ENCODE results near the gene ARHGAP40. TPM values are rescaled to one million over a fixed set of nuclear protein-coding genes. Genes with fewer than 3 reads are reported as not detected.

ARHGAP40 gene
- total and polyA plus RNA-seq, 2 of the 8 experiments (the other 6 are each of a cell fraction or from before 2014, with no cell fraction given), result 0.74 to 1.4 TPM

DNA sequence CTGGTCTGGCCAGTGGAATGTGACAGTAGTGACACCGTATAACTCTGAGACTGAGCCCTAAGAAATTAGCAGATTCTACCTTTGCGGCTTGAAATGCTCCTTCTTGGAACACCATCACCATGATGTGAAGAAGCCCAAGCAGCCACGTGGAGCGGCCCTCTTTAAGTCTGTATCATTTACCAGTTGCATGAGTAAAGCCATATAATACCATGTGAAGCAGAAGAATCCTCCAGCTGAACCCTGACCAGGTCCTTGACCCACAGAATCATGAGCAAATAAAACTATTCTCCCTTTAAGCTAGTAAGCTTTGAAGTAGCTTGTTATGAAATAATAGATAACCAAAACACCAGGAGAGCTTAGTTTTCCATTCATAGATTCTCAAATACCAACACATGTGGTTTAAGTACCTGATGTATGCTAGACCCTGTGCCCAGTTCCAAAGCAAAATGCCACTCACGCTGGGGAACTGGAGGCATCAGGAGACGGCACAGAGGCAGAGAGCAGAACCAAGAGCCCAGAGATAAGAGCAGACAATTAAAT is 65.9 kb downstream of the ARHGAP40 start:
- Histone ChIP-seq H2BK5ac (ENCODE audit: low read depth, low read length) (no peak overlapping the region), H3K79me2 (ENCODE audit: control insufficient read depth in 1 of 2, insufficient read depth in 2 of 2, low read length in 2 of 2) (no peaks in the 10 kb centered on the region), H4K91ac (replicated peaks; ENCODE audit: insufficient read length, low read length) (no peak overlapping the region), H2AFZ (ENCODE audit: low read length) (no peak overlapping the region), H3K36me3 (ENCODE audit: control insufficient read depth in 2 of 4, insufficient read depth in 4 of 4, low read length in 3 of 4) (no peaks in the 10 kb centered on the region), H3K79me1 (ENCODE audit: low read depth, low read length) (no peaks in the 10 kb centered on the region), H3K9ac (replicated peaks in 1 of 4; ENCODE audit: extremely low read depth in 1 of 4, low read depth in 3 of 4, low read length in 3 of 4) (no peak overlapping the region), H3K56ac (replicated peaks; ENCODE audit: insufficient read length, low read depth, low read length) (no peak overlapping the region), H3K27me3 (replicated peaks in 1 of 4; ENCODE audit: control insufficient read depth in 3 of 4, extremely low read depth in 1 of 4, insufficient read depth in 3 of 4, low read length in 3 of 4) (peaks cover 0 to 5% (median 1%) of the 10 kb centered on the region in 4 experiments; a peak in 3 of 7 replicates), H4K8ac (ENCODE audit: extremely low read depth, insufficient read depth, low read length) (no peak overlapping the region), H3K9me3 (ENCODE audit: insufficient read depth in 2 of 2, low read depth in 1 of 2, low read length in 1 of 2) (no peaks in the 10 kb centered on the region), H3K4me1 (replicated peaks in 1 of 4; ENCODE audit: control insufficient read depth in 3 of 4, insufficient read depth in 4 of 4, low read length in 3 of 4) (peaks cover 4 to 10% (median 9%) of the 10 kb centered on the region in 4 experiments; a peak in 5 of 7 replicates), H3K27ac (ENCODE audit: low read depth, low read length) (no peak overlapping the region), H3K23me2 (ENCODE audit: low read depth, low read length) (no peaks in the 10 kb centered on the region), H3K4ac (replicated peaks; ENCODE audit: insufficient read length, low read depth, low read length) (no peak overlapping the region), H4K5ac (ENCODE audit: insufficient read length, low read depth, low read length) (no peak overlapping the region), H2BK15ac (ENCODE audit: low read length) (no peak overlapping the region), H3K23ac (ENCODE audit: insufficient read length) (no peak overlapping the region), H4K20me1 (replicated peaks in 1 of 2; ENCODE audit: control insufficient read depth in 1 of 2, insufficient read depth in 2 of 2, low read length in 2 of 2) (no peaks in the 10 kb centered on the region), H3K4me3 (ENCODE audit: extremely low read depth in 1 of 4, insufficient read depth in 2 of 4, low read depth in 3 of 4, low read length in 4 of 4) (no peak overlapping the region), H2BK20ac (ENCODE audit: low read length) (no peak overlapping the region), H2AK5ac (ENCODE audit: low read depth, low read length) (no peak overlapping the region), H3K4me2 (ENCODE audit: insufficient read depth in 1 of 2, low read depth in 2 of 2, low read length in 2 of 2) (no peak overlapping the region), H2BK12ac (ENCODE audit: low read depth, low read length) (no peak overlapping the region), H3K18ac (ENCODE audit: extremely low read depth, low read length) (no peak overlapping the region), H2BK120ac (replicated peaks; ENCODE audit: low read depth, low read length) (no peak overlapping the region), H3K14ac (ENCODE audit: insufficient read length) (no peak overlapping the region)
- TF ChIP-seq MAX (IDR thresholded peaks at IDR 0.05) (no peak), SUZ12 (IDR thresholded peaks at IDR 0.05; ENCODE audit: low read length) (no peak), RNF2 (IDR thresholded peaks at IDR 0.05; ENCODE audit: borderline replicate concordance, low read depth, low read length, missing control alignments, poor library complexity, severe bottlenecking) (no peak), SP4 (IDR thresholded peaks at IDR 0.05; ENCODE audit: low read length) (no peak), ATF2 (IDR thresholded peaks at IDR 0.05; ENCODE audit: low read length) (no peak), JUND (IDR thresholded peaks at IDR 0.05; ENCODE audit: low read length) (no peak), SIX5 (IDR thresholded peaks at IDR 0.05; ENCODE audit: low read depth, low read length) (no peak), SIN3A (conservative IDR thresholded peaks at IDR 0.05 in 1 of 2, IDR thresholded peaks at IDR 0.05 in 1 of 2; ENCODE audit: low read depth in 1 of 2, low read length in 2 of 2) (no peak), CBX5 (IDR thresholded peaks at IDR 0.05; ENCODE audit: low read depth, low read length) (no peak)
- TF ChIP-seq, protein P1, sequence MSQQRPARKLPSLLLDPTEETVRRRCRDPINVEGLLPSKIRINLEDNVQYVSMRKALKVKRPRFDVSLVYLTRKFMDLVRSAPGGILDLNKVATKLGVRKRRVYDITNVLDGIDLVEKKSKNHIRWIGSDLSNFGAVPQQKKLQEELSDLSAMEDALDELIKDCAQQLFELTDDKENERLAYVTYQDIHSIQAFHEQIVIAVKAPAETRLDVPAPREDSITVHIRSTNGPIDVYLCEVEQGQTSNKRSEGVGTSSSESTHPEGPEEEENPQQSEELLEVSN (IDR thresholded peaks at IDR 0.05), result no peak
- POLR2A ChIA-PET (ENCODE audit: partially characterized antibody), result no interaction called here
- FAIRE-seq, result no peak
- DNase-seq (ENCODE audit: low read depth in 1 of 2, low spot score in 2 of 2), result no peak
- 80% methylated on average over 6 of the region's 6 CpGs; no CpG with 5 or more reads in 1 of the 2 experiments for WGBS, 2 experiments (ENCODE audit: extremely low coverage in 1 of 2, insufficient coverage in 1 of 2, insufficient read length in 1 of 2, insufficient replicate concordance in 2 of 2, low coverage in 1 of 2, low lambda C conversion rate in 2 of 2, missing lambda C conversion rate in 1 of 2)
- CTCF ChIA-PET (ENCODE audit: partially characterized antibody), result interaction anchor here (1.4 to 7.7 kb wide), 6 partner anchors 8 to 58 kb away, joined by 3 to 80 read pairs (median 18); partner anchors contain the start of gene SLC32A1

Data from H1 (cell line).